GM19099 (cell line): Measurements from ENCODE around the gene BCCIP.

Experiments used
- POLR2A ChIP-seq: IDR thresholded peaks from 3 replicates; pipeline ENCODE4 v1.6.1; 2011; ENCODE audit warnings: low read depth; ENCODE audit not compliant: insufficient read length; ENCODE audit errors: extremely low read depth

BCCIP gene

GRCh38 chr10:125822878-125823662, at the start of gene BCCIP, which contains the start of gene UROS:
TSS of gene BCCIP (plus strand) at chr10:125823546. CDS start at chr10:125823558, 12 bp downstream.
TSS of gene UROS (minus strand) at chr10:125823258. CDS start at chr10:125816499, 6,759 bp downstream.
- TF ChIP-seq POLR2A, result peak; percentile 74

GRCh38 chr10:125773687-125774543, 49.4 kb upstream of the BCCIP start:
- TF ChIP-seq POLR2A, result no peak

- no peak for TF ChIP-seq POLR2A
Observed at GRCh38 chr10:125774581-125775191, 48.7 kb upstream of the BCCIP start.

DNA sequence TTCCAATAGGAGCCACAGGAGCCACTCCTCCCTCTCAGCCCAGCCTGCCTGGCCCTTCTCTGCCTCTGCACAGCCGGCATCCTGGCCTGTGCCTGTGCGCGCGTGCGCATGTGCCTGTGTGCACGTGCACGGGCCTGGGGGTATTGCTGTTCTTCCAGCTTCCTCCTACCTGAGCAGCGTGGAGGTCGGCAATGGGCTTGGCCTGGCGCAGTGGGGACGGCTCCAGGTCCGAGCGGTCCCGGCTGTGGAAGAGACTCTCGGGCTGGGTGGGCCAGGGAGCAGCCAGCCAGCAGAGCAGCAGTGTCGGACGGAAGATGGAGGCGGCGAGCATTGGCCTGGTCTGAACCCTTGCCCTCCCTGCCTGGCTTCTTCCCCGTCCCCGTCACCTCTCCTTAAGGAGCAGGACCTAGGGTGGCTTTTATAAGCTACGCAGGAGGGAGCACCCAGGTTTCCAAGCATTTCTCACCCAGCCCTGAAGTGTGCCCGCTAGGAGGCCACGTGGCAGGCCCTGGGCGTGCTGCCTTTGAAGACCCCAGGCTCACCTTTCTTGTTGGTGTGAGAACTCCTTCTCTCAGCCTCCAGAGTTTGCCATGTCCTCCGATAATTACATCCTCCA, 47.7 kb upstream of the BCCIP start, which contains the start of gene MMP21:
MMP21 (minus strand) TSS at position 331 of the 616 bp plus-strand sequence; CDS start at position 331, 0 bp downstream.
- no peak for TF ChIP-seq POLR2A

DNA sequence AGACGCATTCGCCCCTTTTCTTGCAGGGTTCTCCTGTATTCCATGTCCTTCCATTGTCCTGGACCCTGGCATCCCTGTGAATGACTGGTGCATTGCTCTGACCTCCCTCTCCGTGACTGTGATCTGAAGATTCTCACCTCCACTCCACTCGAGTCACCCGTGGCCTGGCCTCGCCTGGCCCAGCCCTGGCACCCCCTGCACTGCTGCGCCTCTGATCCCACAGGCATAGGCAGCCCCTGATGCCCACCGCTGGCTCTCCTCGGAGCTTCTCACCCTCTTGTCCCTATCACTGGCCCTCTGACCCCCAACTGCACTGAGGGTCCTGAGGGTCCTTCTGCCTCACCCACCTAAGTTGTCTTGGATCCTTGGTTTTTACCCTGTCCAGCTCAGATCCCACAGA, 45.5 kb upstream of the BCCIP start:
- no peak for TF ChIP-seq POLR2A

GRCh38 chr10:125778556-125778955, 44.8 kb upstream of the BCCIP start:
- TF ChIP-seq POLR2A, result no peak

GRCh38 chr10:125779403-125780327, 43.7 kb upstream of the BCCIP start:
- no peak for TF ChIP-seq POLR2A

DNA sequence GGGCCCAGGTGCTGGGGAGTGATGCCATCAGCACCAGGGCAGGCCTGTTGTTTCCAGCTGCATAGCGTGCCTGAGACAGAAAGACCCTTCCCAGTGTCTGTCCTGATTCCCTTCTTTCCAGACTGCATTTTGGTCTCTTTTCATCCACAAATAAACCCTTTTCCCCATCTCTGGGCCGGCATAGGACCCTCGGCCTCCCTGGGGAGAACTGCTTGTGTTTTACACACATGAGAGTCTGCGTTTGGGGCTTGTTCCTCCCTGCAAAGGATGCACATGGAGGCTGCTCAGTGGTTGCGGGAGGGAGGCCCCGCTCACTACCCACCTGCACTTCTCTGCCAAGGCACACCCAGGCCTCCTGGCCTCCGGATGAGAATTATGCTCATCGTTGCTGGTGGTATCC, 42.0 kb upstream of the BCCIP start:
- no peak for TF ChIP-seq POLR2A

DNA sequence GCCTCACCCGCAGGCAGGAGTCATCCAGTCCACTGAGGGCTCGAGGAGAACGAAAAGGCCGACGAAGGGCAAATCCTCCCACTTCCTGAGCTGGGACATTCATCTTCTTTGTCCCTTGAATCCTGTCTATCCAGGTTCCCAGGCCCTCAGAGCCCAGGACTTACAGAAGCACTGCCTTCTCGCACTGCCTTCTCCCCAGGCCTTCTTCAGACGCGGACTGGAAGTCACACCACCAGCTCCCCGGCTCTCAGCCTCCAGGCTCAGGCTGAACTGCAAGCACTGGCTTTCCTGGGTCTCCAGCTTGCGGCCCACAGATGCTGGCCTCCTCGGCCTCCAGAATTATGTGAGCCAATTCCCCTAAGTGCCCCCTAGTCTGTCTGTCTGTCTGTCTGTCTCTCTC, 41.3 kb upstream of the BCCIP start:
- TF ChIP-seq POLR2A, result no peak

DNA sequence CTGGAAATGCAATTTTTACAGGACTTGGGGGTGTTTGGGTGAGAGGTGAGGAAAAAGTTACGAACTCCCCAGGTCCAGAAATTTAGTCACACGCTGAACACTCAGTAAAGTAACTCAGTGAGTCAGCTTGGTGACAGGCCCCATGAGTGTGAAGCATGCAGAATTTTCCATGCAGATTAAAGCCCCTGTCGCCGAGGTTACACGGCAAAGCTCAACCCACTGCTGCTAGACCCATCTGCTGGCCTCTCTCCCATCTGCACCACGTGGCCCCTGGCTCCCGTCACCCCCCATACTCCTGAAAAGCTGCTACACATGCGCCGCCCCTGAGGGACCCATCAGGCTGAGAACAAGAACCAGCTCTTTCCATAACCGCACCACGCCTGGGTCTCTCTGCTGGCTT, 40.7 kb upstream of the BCCIP start:
- no peak for TF ChIP-seq POLR2A

DNA sequence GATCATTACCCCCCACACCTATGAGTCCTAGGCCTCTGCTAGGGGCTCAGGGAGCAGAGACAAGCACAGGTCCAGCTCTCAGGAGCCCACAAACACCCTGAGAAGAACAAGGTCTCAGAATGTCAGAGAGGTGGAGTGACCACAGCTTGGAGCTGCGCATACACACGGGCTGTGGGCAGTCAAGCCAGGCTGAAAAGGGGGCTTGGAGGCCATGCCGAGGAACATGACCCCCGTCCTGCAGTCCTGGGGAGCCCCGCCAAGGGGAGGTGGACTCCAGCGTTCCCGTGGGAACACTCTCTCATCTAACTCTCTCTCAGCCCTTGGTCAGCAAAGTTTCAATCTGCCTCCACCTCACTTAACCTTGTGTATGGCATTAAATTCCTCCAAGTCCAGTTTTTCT, 39.9 kb upstream of the BCCIP start:
- no peak for TF ChIP-seq POLR2A

GRCh38 chr10:125783957-125784356, 39.4 kb upstream of the BCCIP start:
- TF ChIP-seq POLR2A, result no peak

- TF ChIP-seq POLR2A, result no peak
Observed at GRCh38 chr10:125785791-125786190, 37.6 kb upstream of the BCCIP start.
